Neural crest cell (in vitro differentiated cells): ENCODE data around the gene SPATA3. TPM values are rescaled to one million over a fixed set of nuclear protein-coding genes. Genes with fewer than 3 reads are reported as not detected.

Experiments used
- DNase-seq: peaks from one replicate; pipeline ENCODE4 v3.0.0; 2021; ENCODE audit warnings: low read depth, mixed read lengths, low spot score
- H3K27ac Mint-ChIP-seq: one replicate; pipeline ENCODE4 v1.8.0; 2021; ENCODE audit warnings: mild to moderate bottlenecking, mixed read lengths; ENCODE audit not compliant: unreplicated experiment
- H3K27me3 Mint-ChIP-seq: 2 replicates; pipeline ENCODE4 v1.8.0; 2021; ENCODE audit warnings: low read depth, mild to moderate bottlenecking, mixed read lengths
- H3K36me3 Mint-ChIP-seq: 2 replicates; pipeline ENCODE4 v1.8.0; 2021; ENCODE audit warnings: low read depth, mild to moderate bottlenecking, mixed read lengths
- H3K4me1 Mint-ChIP-seq: 2 replicates; pipeline ENCODE4 v1.8.0; 2021; ENCODE audit warnings: mixed read lengths
- H3K4me3 Mint-ChIP-seq: one replicate; pipeline ENCODE4 v1.8.0; 2021; ENCODE audit warnings: mild to moderate bottlenecking, mixed read lengths
- H3K9me3 Mint-ChIP-seq: 2 replicates; pipeline ENCODE4 v1.8.0; 2021; ENCODE audit warnings: mixed read lengths
- CTCF ChIP-seq: fragments of 200-600 bp; sonication (generic); conservative IDR thresholded peaks from 2 replicates; pipeline ENCODE4 v1.5.0; 2021; ENCODE audit warnings: antibody characterized with exemption, mild to moderate bottlenecking
- total RNA-seq: library from RNA; stranded (reverse); gene quantifications from 2 replicates; pipeline ENCODE4 v1.2.1, GENCODE V29; 2021

The SPATA3 gene
- total RNA-seq, 1 donor from 2014 or later: not detected

- H3K4me1 Mint-ChIP-seq: peaks cover 34% of the 10 kb centered on the region
Measured at GRCh38 chr2:231012463-231012862, 16.5 kb downstream of the SPATA3 start.

GRCh38 chr2:231013820-231014219 lies 17.9 kb downstream of the SPATA3 start:
- H3K27me3 Mint-ChIP-seq: no peaks in the 10 kb centered on the region
- DNase-seq: no peak
- no peaks in the 10 kb centered on the region for H3K36me3 Mint-ChIP-seq
- TF ChIP-seq CTCF: no peak
- H3K4me1 Mint-ChIP-seq: peaks cover 34% of the 10 kb centered on the region
- H3K4me3 Mint-ChIP-seq: no peak overlapping the region
- H3K27ac Mint-ChIP-seq: no peak overlapping the region
- no peaks in the 10 kb centered on the region for H3K9me3 Mint-ChIP-seq

More at GRCh38 chr2:231012463-231012862, 16.5 kb downstream of the SPATA3 start:
- Mint-ChIP-seq H3K27ac (no peak overlapping the region), H3K9me3 (no peaks in the 10 kb centered on the region), H3K4me3 (no peak overlapping the region), H3K36me3 (no peaks in the 10 kb centered on the region), H3K27me3 (no peaks in the 10 kb centered on the region)
- no peak for DNase-seq
- TF ChIP-seq CTCF: no peak

- H3K4me1 Mint-ChIP-seq: peaks cover 31% of the 10 kb centered on the region
Measured at GRCh38 chr2:231015478-231015877, 19.6 kb downstream of the SPATA3 start.

GRCh38 chr2:231015926-231016325 lies 20.0 kb downstream of the SPATA3 start:
- peaks cover 31% of the 10 kb centered on the region for H3K4me1 Mint-ChIP-seq
- no peaks in the 10 kb centered on the region for H3K9me3 Mint-ChIP-seq
- H3K27me3 Mint-ChIP-seq: no peaks in the 10 kb centered on the region
- H3K27ac Mint-ChIP-seq: peak overlapping the region; percentile 84
- no peak for DNase-seq
- TF ChIP-seq CTCF: no peak
- H3K4me3 Mint-ChIP-seq: no peak overlapping the region
- no peaks in the 10 kb centered on the region for H3K36me3 Mint-ChIP-seq

More at GRCh38 chr2:231015478-231015877, 19.6 kb downstream of the SPATA3 start:
- Mint-ChIP-seq H3K36me3 (no peaks in the 10 kb centered on the region), H3K27me3 (no peaks in the 10 kb centered on the region), H3K9me3 (no peaks in the 10 kb centered on the region), H3K4me3 (no peak overlapping the region), H3K27ac (peak overlapping the region; percentile 84)
- no peak for TF ChIP-seq CTCF
- peak; percentile 25 for DNase-seq

GRCh38 chr2:231016566-231017230 lies 20.8 kb downstream of the SPATA3 start:
- H3K36me3 Mint-ChIP-seq: no peaks in the 10 kb centered on the region
- H3K4me3 Mint-ChIP-seq: no peak overlapping the region
- peak overlapping the region; percentile 36 for H3K27ac Mint-ChIP-seq
- H3K9me3 Mint-ChIP-seq: no peaks in the 10 kb centered on the region
- H3K27me3 Mint-ChIP-seq: no peaks in the 10 kb centered on the region
- no peak for TF ChIP-seq CTCF
- H3K4me1 Mint-ChIP-seq: peaks cover 31% of the 10 kb centered on the region
- DNase-seq: no peak
